Caco-2 (cell line): ENCODE results near the gene CREBBP. TPM values are rescaled to one million over a fixed set of nuclear protein-coding genes. Genes with fewer than 3 reads are reported as not detected.

Experiments used
- BruUV-seq: library from RNA; stranded (reverse); fragments of 400-500 nt; replicated peaks from 2 replicates; lab custom pipeline; 2021; lab: Mats Ljungman, UMichigan
- CTCF ChIA-PET: fragments of 300-600 bp; sonication (Branson Sonifier 250); formaldehyde crosslinking; loops from one replicate; lab custom pipeline; 2022; ENCODE audit warnings: antibody characterized with exemption; lab: Charles Lee
- POLR2A ChIA-PET: fragments of 300-600 bp; sonication (Branson Sonifier 250); formaldehyde crosslinking; loops from one replicate; lab custom pipeline; 2022; ENCODE audit warnings: antibody characterized with exemption; lab: Charles Lee
- DNase-seq, 2 experiments: peaks; one replicate each; pipeline versions ENCODE4 v3.0.0 to v3.0.0-alpha.2; 2020 to 2022
- H3K27me3 ChIP-seq: replicated peaks from 2 replicates; pipeline ENCODE4 v1.6.0; 2011; ENCODE audit warnings: low read length; ENCODE audit not compliant: control insufficient read depth, insufficient read depth
- H3K36me3 ChIP-seq: 2 replicates; pipeline ENCODE4 v1.5.1; 2011; ENCODE audit warnings: low read length; ENCODE audit not compliant: control insufficient read depth, insufficient read depth
- H3K4me1 ChIP-seq: fragments of 250-450 bp; sonication (Bioruptor Pico); 2 replicates; pipeline ENCODE4 v1.5.1; 2020; ENCODE audit warnings: mild to moderate bottlenecking
- H3K4me3 ChIP-seq: 2 replicates; pipeline ENCODE4 v1.5.1; 2011; ENCODE audit warnings: low read depth, mild to moderate bottlenecking, control low read depth, low read length
- H3K9me3 ChIP-seq: fragments of 250-450 bp; sonication (Bioruptor Pico); 2 replicates; pipeline ENCODE4 v1.5.1; 2020; ENCODE audit warnings: mild to moderate bottlenecking, moderate library complexity
- H3K27ac Mint-ChIP-seq: one replicate; pipeline ENCODE4 v1.8.0; 2022; ENCODE audit warnings: mixed read lengths; ENCODE audit not compliant: unreplicated experiment
- H3K27me3 Mint-ChIP-seq: one replicate; pipeline ENCODE4 v1.8.0; 2022; ENCODE audit warnings: mixed read lengths; ENCODE audit not compliant: insufficient read depth, unreplicated experiment
- H3K36me3 Mint-ChIP-seq: one replicate; pipeline ENCODE4 v1.8.0; 2022; ENCODE audit warnings: mild to moderate bottlenecking, mixed read lengths; ENCODE audit not compliant: insufficient read depth, unreplicated experiment
- H3K4me1 Mint-ChIP-seq: one replicate; pipeline ENCODE4 v1.8.0; 2022; ENCODE audit warnings: low read depth, mixed read lengths; ENCODE audit not compliant: unreplicated experiment
- H3K4me3 Mint-ChIP-seq: one replicate; pipeline ENCODE4 v1.8.0; 2022; ENCODE audit warnings: mild to moderate bottlenecking, moderate library complexity, mixed read lengths; ENCODE audit not compliant: unreplicated experiment
- H3K9me3 Mint-ChIP-seq: one replicate; pipeline ENCODE4 v1.8.0; 2022; ENCODE audit warnings: mixed read lengths; ENCODE audit not compliant: unreplicated experiment
- intact Hi-C: fragments of 100-400 bp; cut with micrococcal nuclease; formaldehyde crosslinking; loops from one replicate; pipeline ENCODE4 v1.10.0; 2022; ENCODE audit not compliant: unreplicated experiment
- total RNA-seq: library from RNA; stranded (reverse); gene quantifications from 2 replicates; pipeline ENCODE4 v1.2.3, GENCODE V29; 2022
- TF ChIP-seq, protein P1 (sequence below), 2 experiments: fragments of 200-600 bp in 1 of 2; IDR thresholded peaks; 1 replicate in 1 of 2; 2 replicates in 1 of 2; pipeline versions ENCODE4 v1.5.1 to v1.8.0; 2011 to 2022; ENCODE audit warnings: antibody characterized with exemption in 1 of 2, control low read depth in 1 of 2, inconsistent platforms in 1 of 2, low read depth in 1 of 2, low read length in 1 of 2, mild to moderate bottlenecking in 1 of 2, moderate library complexity in 1 of 2; ENCODE audit not compliant: insufficient read depth in 1 of 2, severe bottlenecking in 1 of 2, unreplicated experiment in 1 of 2

The CREBBP gene
- total RNA-seq, 1 experiment from 2014 or later: 65.3 TPM

DNA sequence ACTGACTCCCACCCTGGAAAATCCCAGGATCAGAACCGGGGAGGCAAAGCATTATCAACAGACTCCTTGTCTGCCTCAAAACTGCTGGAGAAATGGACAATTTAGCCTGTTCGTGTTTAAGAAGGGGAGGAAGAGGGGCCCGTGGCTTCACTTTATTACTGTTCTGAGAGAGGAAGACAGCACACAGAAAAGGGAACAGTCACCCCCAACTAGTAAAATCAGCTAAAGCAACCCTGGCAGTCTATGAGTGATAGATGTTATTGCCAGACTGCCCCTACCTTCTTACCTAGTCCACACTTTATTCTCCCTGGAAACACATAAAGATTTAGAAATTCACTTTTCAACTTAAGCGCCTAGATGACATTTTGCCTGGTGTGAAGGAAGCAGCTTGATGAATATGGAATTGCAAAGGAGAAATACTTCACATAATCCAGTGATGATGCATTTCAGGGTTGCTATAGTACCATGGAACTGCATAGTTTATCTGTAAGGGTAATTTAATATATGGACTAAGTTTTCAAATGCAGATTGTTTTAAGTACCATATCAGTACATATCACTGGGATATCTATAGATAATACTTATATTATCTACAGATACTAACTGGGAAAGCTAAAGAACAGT is 126.3 kb downstream of the CREBBP start:
- no peak overlapping the region for H3K27ac Mint-ChIP-seq
- intact Hi-C loops: no loop called here

DNA sequence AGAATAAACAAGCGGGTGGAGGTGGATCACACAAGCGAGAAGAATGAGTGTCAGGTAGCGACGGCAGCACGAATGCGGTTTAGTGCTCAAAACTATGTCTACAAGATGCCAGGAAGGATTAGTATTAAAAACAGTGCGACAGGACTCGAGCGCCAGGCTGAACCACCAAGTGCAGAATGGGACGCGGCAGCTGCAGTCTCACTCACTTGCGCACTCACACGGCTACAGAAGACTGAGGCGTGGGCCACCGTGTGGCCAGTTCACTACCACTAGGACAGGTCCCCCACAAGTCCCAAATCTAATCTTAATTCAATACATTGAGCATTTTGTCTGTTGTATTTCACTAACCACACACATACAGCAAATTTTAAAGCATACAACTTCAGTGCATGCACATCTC is 127.5 kb downstream of the CREBBP start:
- no peak for DNase-seq
- no peak overlapping the region for H3K4me3 ChIP-seq
- no peaks in the 10 kb centered on the region for H3K9me3 ChIP-seq
- peaks cover 57% of the 10 kb centered on the region for H3K36me3 Mint-ChIP-seq
- H3K27me3 ChIP-seq: no peaks in the 10 kb centered on the region
- H3K27ac Mint-ChIP-seq: no peak overlapping the region
- no peak overlapping the region for H3K4me3 Mint-ChIP-seq
- no peaks in the 10 kb centered on the region for H3K4me1 ChIP-seq
- H3K27me3 Mint-ChIP-seq: no peaks in the 10 kb centered on the region
- H3K9me3 Mint-ChIP-seq: no peaks in the 10 kb centered on the region
- ChIA-PET POLR2A (no interaction called here), CTCF (no interaction called here)
- no peaks in the 10 kb centered on the region for H3K4me1 Mint-ChIP-seq
- no peaks in the 10 kb centered on the region; the same call in 1 of the 2 replicates for H3K36me3 ChIP-seq
- intact Hi-C loops: no loop called here
- TF ChIP-seq, protein P1, sequence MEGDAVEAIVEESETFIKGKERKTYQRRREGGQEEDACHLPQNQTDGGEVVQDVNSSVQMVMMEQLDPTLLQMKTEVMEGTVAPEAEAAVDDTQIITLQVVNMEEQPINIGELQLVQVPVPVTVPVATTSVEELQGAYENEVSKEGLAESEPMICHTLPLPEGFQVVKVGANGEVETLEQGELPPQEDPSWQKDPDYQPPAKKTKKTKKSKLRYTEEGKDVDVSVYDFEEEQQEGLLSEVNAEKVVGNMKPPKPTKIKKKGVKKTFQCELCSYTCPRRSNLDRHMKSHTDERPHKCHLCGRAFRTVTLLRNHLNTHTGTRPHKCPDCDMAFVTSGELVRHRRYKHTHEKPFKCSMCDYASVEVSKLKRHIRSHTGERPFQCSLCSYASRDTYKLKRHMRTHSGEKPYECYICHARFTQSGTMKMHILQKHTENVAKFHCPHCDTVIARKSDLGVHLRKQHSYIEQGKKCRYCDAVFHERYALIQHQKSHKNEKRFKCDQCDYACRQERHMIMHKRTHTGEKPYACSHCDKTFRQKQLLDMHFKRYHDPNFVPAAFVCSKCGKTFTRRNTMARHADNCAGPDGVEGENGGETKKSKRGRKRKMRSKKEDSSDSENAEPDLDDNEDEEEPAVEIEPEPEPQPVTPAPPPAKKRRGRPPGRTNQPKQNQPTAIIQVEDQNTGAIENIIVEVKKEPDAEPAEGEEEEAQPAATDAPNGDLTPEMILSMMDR (IDR thresholded peaks at IDR 0.05; ENCODE audit: insufficient read depth in 1 of 2, low read depth in 1 of 2, low read length in 1 of 2, severe bottlenecking in 1 of 2, unreplicated experiment in 1 of 2): no peak
- BruUV-seq: no TSS peak

More for the DNA sequence above, 126.3 kb downstream of the CREBBP start:
- no peak overlapping the region for H3K4me3 ChIP-seq
- DNase-seq: no peak
- H3K36me3 ChIP-seq: no peaks in the 10 kb centered on the region; the same call in 1 of the 2 replicates
- CTCF ChIA-PET: no interaction called here
- POLR2A ChIA-PET: no interaction called here
- no TSS peak for BruUV-seq
- H3K4me1 Mint-ChIP-seq: no peaks in the 10 kb centered on the region
- H3K36me3 Mint-ChIP-seq: peaks cover 55% of the 10 kb centered on the region
- no peaks in the 10 kb centered on the region for H3K4me1 ChIP-seq
- H3K27me3 ChIP-seq: no peaks in the 10 kb centered on the region
- TF ChIP-seq, protein P1 (IDR thresholded peaks at IDR 0.05; ENCODE audit: insufficient read depth in 1 of 2, low read depth in 1 of 2, low read length in 1 of 2, severe bottlenecking in 1 of 2, unreplicated experiment in 1 of 2): no peak
- H3K4me3 Mint-ChIP-seq: no peak overlapping the region
- no peaks in the 10 kb centered on the region for H3K9me3 Mint-ChIP-seq
- H3K9me3 ChIP-seq: no peaks in the 10 kb centered on the region
- no peaks in the 10 kb centered on the region for H3K27me3 Mint-ChIP-seq

DNA sequence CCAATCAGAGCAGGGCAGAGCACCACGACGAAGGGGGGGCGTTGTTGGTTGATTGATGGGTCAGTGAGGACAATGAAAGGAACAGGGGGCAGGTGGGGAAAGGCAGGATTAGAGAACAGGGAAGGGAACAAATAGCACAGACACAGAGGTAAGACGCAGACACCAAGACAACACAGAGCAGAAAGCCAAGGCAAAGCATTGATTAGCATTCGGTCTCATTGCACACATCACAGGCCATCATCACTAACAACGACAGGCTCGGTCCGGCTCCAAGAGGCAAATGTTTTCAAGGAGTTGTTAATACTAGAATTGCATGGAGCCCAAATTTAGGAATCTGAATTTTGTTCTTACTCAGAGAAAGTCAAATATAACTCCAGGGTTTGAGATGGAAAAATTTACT is 128.6 kb downstream of the CREBBP start:
- Mint-ChIP-seq H3K27ac (peak overlapping the region; percentile 69), H3K36me3 (peaks cover 56% of the 10 kb centered on the region), H3K4me3 (no peak overlapping the region), H3K9me3 (no peaks in the 10 kb centered on the region), H3K4me1 (no peaks in the 10 kb centered on the region), H3K27me3 (no peaks in the 10 kb centered on the region)
- DNase-seq: no peak
- no peaks in the 10 kb centered on the region for H3K9me3 ChIP-seq
- H3K36me3 ChIP-seq: no peaks in the 10 kb centered on the region; the same call in 1 of the 2 replicates
- no peaks in the 10 kb centered on the region for H3K27me3 ChIP-seq
- H3K4me1 ChIP-seq: no peaks in the 10 kb centered on the region
- TF ChIP-seq, protein P1 (IDR thresholded peaks at IDR 0.05; ENCODE audit: insufficient read depth in 1 of 2, low read depth in 1 of 2, low read length in 1 of 2, severe bottlenecking in 1 of 2, unreplicated experiment in 1 of 2): no peak
- no TSS peak for BruUV-seq
- intact Hi-C loops: no loop called here
- ChIA-PET CTCF (no interaction called here), POLR2A (no interaction called here)
- H3K4me3 ChIP-seq: no peak overlapping the region
